ENCODE data around the gene TAS1R1. TPM values are rescaled to one million over a fixed set of nuclear protein-coding genes. Genes with fewer than 3 reads are reported as not detected.

TAS1R1 gene
- total and polyA plus RNA-seq, 10 of the 15 experiments (the other 5 are each of a cell fraction or from before 2014, with no cell fraction given) = 0.03 to 0.06 (median 0.04) TPM; not detected in 7

GRCh38 chr1:6591222-6591621 lies 36.1 kb downstream of the TAS1R1 start:
- ChIA-PET POLR2A (no interaction called here), RAD21 (ENCODE audit: unreplicated experiment) (no interaction called here), CTCF (interaction anchor here (0.5 kb wide), 1 partner anchor 43 kb away, joined by 3 read pairs; no protein-coding TSS in a partner anchor), SMC1A (ENCODE audit: uncharacterized antibody, unreplicated experiment) (no interaction called here)
- Histone ChIP-seq H3K4me1 (ENCODE audit: control insufficient read depth, insufficient read depth, low read length) (no peaks in the 10 kb centered on the region), H4K20me1 (ENCODE audit: control insufficient read depth, insufficient read depth) (no peaks in the 10 kb centered on the region), H2AFZ (ENCODE audit: control insufficient read depth, low read depth, low read length) (no peak overlapping the region), H3K4me2 (ENCODE audit: control insufficient read depth, insufficient read depth) (no peak overlapping the region), H3K9ac (ENCODE audit: control insufficient read depth, insufficient read depth, low read length) (no peak overlapping the region), H3K27ac (ENCODE audit: control insufficient read depth, insufficient read depth) (no peak overlapping the region), H3K27me3 (replicated peaks in 1 of 2; ENCODE audit: control insufficient read depth in 2 of 2, insufficient read depth in 2 of 2, low read length in 1 of 2) (no peaks in the 10 kb centered on the region), H3K9me3 (replicated peaks; ENCODE audit: control insufficient read depth, insufficient read depth, low read length) (no peaks in the 10 kb centered on the region), H3K4me3 (no peak overlapping the region), H3K36me3 (ENCODE audit: control insufficient read depth in 2 of 2, insufficient read depth in 2 of 2, low read length in 1 of 2) (peaks cover 15 to 25% of the 10 kb centered on the region in 2 experiments), H3K79me2 (ENCODE audit: control insufficient read depth, insufficient read depth, low read length) (no peaks in the 10 kb centered on the region)
- ATAC-seq (peak; percentile 45), DNase-seq (ENCODE audit: low read depth, low spot score) (no peak), FAIRE-seq (no peak)
- BruUV-seq (replicated peaks) = no TSS peak
- no peak for TF ChIP-seq KAT2A (conservative IDR thresholded peaks at IDR 0.05; ENCODE audit: control insufficient read depth, low read depth, low read length)
- 0 out of 2 replicates have a peak, but pooled peaks have one; percentile 21 for TF ChIP-seq POLR2AphosphoS2 (IDR thresholded peaks at IDR 0.05; ENCODE audit: low read depth, low read length)
- TF ChIP-seq PML (IDR thresholded peaks at IDR 0.05; ENCODE audit: low read length) = no peak
- peak; percentile 25; the same call in 1 of the 2 replicates for TF ChIP-seq SPI1 (IDR thresholded peaks at IDR 0.05; ENCODE audit: borderline replicate concordance, insufficient read depth, low read depth, low read length)
- in situ Hi-C loops (cut with MboI) = no loop called here
- intact Hi-C loops (cut with micrococcal nuclease; ENCODE audit: unreplicated experiment) = no loop called here
- WGBS (ENCODE audit: insufficient coverage, insufficient replicate concordance, low lambda C conversion rate, missing lambda C conversion rate) = 79% methylated on average over 13 of the region's 13 CpGs

- in situ Hi-C loops (cut with MboI) (no loop called here), intact Hi-C loops (cut with micrococcal nuclease; ENCODE audit: unreplicated experiment) (no loop called here)
- no peak for FAIRE-seq
- H3K27me3 ChIP-seq (replicated peaks in 1 of 2; ENCODE audit: control insufficient read depth in 2 of 2, insufficient read depth in 2 of 2, low read length in 1 of 2) = no peaks in the 10 kb centered on the region
- no peak overlapping the region for H3K4me2 ChIP-seq (ENCODE audit: control insufficient read depth, insufficient read depth)
- no peak overlapping the region for H3K27ac ChIP-seq (ENCODE audit: control insufficient read depth, insufficient read depth)
- BruUV-seq (replicated peaks) = no TSS peak
- CTCF ChIA-PET = interaction anchor here (0.5 kb wide), 1 partner anchor 43 kb away, joined by 3 read pairs; no protein-coding TSS in a partner anchor
- DNase-seq (ENCODE audit: low read depth, low spot score) = no peak
- no peak overlapping the region for H2AFZ ChIP-seq (ENCODE audit: control insufficient read depth, low read depth, low read length)
- RAD21 ChIA-PET (ENCODE audit: unreplicated experiment) = no interaction called here
- no peaks in the 10 kb centered on the region for H3K79me2 ChIP-seq (ENCODE audit: control insufficient read depth, insufficient read depth, low read length)
- H3K4me3 ChIP-seq = no peak overlapping the region
- no peak for ATAC-seq
- 84% methylated on average over 6 of the region's 6 CpGs for WGBS (ENCODE audit: insufficient coverage, insufficient replicate concordance, low lambda C conversion rate, missing lambda C conversion rate)
- H3K9me3 ChIP-seq (replicated peaks; ENCODE audit: control insufficient read depth, insufficient read depth, low read length) = no peaks in the 10 kb centered on the region
- no peaks in the 10 kb centered on the region for H4K20me1 ChIP-seq (ENCODE audit: control insufficient read depth, insufficient read depth)
- no peak overlapping the region for H3K9ac ChIP-seq (ENCODE audit: control insufficient read depth, insufficient read depth, low read length)
- POLR2A ChIA-PET = no interaction called here
- no peaks in the 10 kb centered on the region for H3K4me1 ChIP-seq (ENCODE audit: control insufficient read depth, insufficient read depth, low read length)
- peaks cover 15 to 25% of the 10 kb centered on the region in 2 experiments for H3K36me3 ChIP-seq (ENCODE audit: control insufficient read depth in 2 of 2, insufficient read depth in 2 of 2, low read length in 1 of 2)
- SMC1A ChIA-PET (ENCODE audit: uncharacterized antibody, unreplicated experiment) = no interaction called here
- TF ChIP-seq REST (IDR thresholded peaks at IDR 0.05; ENCODE audit: low read depth, low read length) (no peak), RB1 (IDR thresholded peaks at IDR 0.05; ENCODE audit: borderline replicate concordance) (no peak)
- TF ChIP-seq, protein P1, sequence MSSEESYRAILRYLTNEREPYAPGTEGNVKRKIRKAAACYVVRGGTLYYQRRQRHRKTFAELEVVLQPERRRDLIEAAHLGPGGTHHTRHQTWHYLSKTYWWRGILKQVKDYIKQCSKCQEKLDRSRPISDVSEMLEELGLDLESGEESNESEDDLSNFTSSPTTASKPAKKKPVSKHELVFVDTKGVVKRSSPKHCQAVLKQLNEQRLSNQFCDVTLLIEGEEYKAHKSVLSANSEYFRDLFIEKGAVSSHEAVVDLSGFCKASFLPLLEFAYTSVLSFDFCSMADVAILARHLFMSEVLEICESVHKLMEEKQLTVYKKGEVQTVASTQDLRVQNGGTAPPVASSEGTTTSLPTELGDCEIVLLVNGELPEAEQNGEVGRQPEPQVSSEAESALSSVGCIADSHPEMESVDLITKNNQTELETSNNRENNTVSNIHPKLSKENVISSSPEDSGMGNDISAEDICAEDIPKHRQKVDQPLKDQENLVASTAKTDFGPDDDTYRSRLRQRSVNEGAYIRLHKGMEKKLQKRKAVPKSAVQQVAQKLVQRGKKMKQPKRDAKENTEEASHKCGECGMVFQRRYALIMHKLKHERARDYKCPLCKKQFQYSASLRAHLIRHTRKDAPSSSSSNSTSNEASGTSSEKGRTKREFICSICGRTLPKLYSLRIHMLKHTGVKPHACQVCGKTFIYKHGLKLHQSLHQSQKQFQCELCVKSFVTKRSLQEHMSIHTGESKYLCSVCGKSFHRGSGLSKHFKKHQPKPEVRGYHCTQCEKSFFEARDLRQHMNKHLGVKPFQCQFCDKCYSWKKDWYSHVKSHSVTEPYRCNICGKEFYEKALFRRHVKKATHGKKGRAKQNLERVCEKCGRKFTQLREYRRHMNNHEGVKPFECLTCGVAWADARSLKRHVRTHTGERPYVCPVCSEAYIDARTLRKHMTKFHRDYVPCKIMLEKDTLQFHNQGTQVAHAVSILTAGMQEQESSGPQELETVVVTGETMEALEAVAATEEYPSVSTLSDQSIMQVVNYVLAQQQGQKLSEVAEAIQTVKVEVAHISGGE (CRISPR knock-in tag; IDR thresholded peaks at IDR 0.05) = no peak
- TF ChIP-seq, protein P2, sequence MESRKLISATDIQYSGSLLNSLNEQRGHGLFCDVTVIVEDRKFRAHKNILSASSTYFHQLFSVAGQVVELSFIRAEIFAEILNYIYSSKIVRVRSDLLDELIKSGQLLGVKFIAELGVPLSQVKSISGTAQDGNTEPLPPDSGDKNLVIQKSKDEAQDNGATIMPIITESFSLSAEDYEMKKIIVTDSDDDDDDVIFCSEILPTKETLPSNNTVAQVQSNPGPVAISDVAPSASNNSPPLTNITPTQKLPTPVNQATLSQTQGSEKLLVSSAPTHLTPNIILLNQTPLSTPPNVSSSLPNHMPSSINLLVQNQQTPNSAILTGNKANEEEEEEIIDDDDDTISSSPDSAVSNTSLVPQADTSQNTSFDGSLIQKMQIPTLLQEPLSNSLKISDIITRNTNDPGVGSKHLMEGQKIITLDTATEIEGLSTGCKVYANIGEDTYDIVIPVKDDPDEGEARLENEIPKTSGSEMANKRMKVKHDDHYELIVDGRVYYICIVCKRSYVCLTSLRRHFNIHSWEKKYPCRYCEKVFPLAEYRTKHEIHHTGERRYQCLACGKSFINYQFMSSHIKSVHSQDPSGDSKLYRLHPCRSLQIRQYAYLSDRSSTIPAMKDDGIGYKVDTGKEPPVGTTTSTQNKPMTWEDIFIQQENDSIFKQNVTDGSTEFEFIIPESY (IDR thresholded peaks at IDR 0.05) = no peak
Measured at GRCh38 chr1:6591644-6592043, 36.5 kb downstream of the TAS1R1 start.

All from GM12878 (cell line).